Glutamatergic neuron (in vitro differentiated cells): Measurements from ENCODE around the gene TCL1B. TPM values are rescaled to one million over a fixed set of nuclear protein-coding genes. Genes with fewer than 3 reads are reported as not detected.

Experiments used
- DNase-seq: peaks from one replicate; pipeline ENCODE4 v3.0.0; 2022
- H3K27ac Mint-ChIP-seq: one replicate; pipeline ENCODE4 v1.8.0; 2020; ENCODE audit warnings: mild to moderate bottlenecking, mixed read lengths, inconsistent platforms; ENCODE audit not compliant: unreplicated experiment
- H3K27me3 Mint-ChIP-seq: one replicate; pipeline ENCODE4 v1.8.0; 2020; ENCODE audit warnings: mild to moderate bottlenecking, moderate library complexity, mixed read lengths, inconsistent platforms; ENCODE audit not compliant: unreplicated experiment
- H3K36me3 Mint-ChIP-seq: one replicate; pipeline ENCODE4 v1.8.0; 2020; ENCODE audit warnings: mild to moderate bottlenecking, mixed read lengths, inconsistent platforms; ENCODE audit not compliant: unreplicated experiment
- H3K4me1 Mint-ChIP-seq: one replicate; pipeline ENCODE4 v1.8.0; 2020; ENCODE audit warnings: mild to moderate bottlenecking, low read depth, mixed read lengths, inconsistent platforms; ENCODE audit not compliant: unreplicated experiment
- H3K4me3 Mint-ChIP-seq: one replicate; pipeline ENCODE4 v1.8.0; 2020; ENCODE audit warnings: mild to moderate bottlenecking, mixed read lengths, inconsistent platforms; ENCODE audit not compliant: unreplicated experiment
- H3K9me3 Mint-ChIP-seq: one replicate; pipeline ENCODE4 v1.8.0; 2020; ENCODE audit warnings: mild to moderate bottlenecking, moderate library complexity, mixed read lengths, inconsistent platforms; ENCODE audit not compliant: unreplicated experiment
- total RNA-seq: library from RNA; stranded (reverse); fragmentation: NEBNext Ultra II Directional; extraction: Animal tissue kit (Norgen Biotek cat#: 25700); gene quantifications from one replicate; pipeline ENCODE4 v1.2.1, GENCODE V29; 2021; ENCODE audit not compliant: unreplicated experiment
- TF ChIP-seq, protein P1 (sequence below): fragments of 200-600 bp; sonication (generic); IDR thresholded peaks from one replicate; pipeline ENCODE4 v1.5.0; 2021; ENCODE audit not compliant: partially characterized antibody, unreplicated experiment

The TCL1B gene
- total RNA-seq, 1 donor from 2014 or later, result not detected

DNA sequence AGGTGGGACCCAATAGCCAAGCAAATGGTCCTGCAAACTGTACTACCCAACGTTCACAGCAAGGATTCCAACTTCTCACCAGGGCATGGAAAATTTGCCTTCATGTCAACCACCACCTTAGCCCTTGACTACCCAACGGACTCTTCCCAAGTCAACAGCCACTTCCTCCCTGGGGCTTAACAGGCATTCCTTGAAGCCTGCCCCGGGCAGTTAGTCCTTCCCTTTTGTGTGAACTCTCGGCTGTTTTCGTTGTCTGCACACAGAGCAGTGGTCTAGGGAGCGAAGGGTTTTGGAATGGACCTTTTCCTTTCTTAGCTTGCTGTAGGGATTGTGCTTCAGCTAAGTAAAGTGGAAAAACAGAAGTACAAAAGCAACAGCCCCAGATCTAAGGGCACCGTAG, 35.2 kb upstream of the TCL1B start:
- no peak for DNase-seq
- H3K27ac Mint-ChIP-seq, result no peak overlapping the region
- peaks cover 2% of the 10 kb centered on the region for H3K4me1 Mint-ChIP-seq
- H3K27me3 Mint-ChIP-seq, result no peaks in the 10 kb centered on the region
- H3K4me3 Mint-ChIP-seq, result no peak overlapping the region
- TF ChIP-seq, protein P1, sequence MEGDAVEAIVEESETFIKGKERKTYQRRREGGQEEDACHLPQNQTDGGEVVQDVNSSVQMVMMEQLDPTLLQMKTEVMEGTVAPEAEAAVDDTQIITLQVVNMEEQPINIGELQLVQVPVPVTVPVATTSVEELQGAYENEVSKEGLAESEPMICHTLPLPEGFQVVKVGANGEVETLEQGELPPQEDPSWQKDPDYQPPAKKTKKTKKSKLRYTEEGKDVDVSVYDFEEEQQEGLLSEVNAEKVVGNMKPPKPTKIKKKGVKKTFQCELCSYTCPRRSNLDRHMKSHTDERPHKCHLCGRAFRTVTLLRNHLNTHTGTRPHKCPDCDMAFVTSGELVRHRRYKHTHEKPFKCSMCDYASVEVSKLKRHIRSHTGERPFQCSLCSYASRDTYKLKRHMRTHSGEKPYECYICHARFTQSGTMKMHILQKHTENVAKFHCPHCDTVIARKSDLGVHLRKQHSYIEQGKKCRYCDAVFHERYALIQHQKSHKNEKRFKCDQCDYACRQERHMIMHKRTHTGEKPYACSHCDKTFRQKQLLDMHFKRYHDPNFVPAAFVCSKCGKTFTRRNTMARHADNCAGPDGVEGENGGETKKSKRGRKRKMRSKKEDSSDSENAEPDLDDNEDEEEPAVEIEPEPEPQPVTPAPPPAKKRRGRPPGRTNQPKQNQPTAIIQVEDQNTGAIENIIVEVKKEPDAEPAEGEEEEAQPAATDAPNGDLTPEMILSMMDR, result no peak
- no peaks in the 10 kb centered on the region for H3K36me3 Mint-ChIP-seq
- H3K9me3 Mint-ChIP-seq, result no peaks in the 10 kb centered on the region

DNA sequence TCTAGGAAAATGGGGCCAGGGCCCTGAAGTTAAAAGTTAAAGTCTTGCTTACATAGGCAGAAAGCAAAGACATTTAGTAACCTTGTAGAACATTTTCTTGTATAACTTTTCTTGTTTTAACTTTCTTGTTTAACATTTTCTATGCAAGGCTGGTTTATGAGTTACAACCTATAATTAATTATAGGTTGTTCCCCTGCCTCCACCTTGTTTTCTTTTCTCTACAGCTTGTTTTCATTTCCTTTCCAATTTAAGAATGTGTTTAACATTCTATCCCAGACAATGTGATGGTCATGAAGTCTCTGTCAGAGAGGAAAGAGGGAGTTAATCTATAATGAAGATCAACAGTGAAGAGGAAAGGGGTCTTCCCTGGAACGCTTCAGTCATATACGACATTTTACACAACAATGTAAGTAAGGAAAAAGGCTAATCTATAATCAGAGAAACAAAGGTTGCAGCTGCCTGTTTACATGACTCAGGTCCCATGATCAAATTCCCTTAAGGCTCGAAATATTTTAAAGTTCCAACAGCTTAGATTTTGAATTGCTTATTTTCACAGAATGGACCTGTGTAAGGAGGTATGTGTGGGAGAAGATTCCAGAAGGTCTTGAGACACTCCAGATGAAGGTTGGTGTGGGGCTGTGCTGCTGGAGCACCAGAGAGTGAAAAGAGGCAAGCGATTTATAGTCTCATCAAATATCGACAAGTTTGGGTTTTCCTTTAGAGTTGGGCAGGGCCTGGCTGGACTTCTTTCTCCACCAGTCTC, 34.2 kb upstream of the TCL1B start:
- TF ChIP-seq, protein P1, result no peak
- Mint-ChIP-seq H3K36me3 (no peaks in the 10 kb centered on the region), H3K27me3 (no peaks in the 10 kb centered on the region), H3K9me3 (no peaks in the 10 kb centered on the region), H3K4me1 (peaks cover 2% of the 10 kb centered on the region), H3K27ac (no peak overlapping the region), H3K4me3 (no peak overlapping the region)
- no peak for DNase-seq

DNA sequence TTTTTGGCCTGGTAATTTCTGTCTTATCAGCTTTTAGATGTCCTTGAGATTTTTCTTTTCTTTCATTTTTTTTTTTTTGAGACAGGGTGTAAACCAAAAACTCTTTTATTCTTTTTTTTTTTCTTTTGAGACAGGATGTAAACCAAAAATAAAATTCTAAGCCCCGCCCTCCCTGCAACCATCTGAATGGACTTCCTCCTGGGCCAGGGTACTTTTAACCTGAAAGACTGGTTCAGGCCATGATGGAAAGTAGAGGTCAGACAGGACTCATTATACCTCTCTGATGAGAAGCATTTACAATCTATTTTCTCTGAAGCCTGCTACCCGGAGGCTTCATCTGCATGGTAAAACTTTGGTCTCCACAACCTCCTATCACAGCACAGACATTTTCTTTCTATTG, 33.5 kb upstream of the TCL1B start:
- no peaks in the 10 kb centered on the region for H3K36me3 Mint-ChIP-seq
- no peak for DNase-seq
- H3K27me3 Mint-ChIP-seq, result no peaks in the 10 kb centered on the region
- H3K27ac Mint-ChIP-seq, result no peak overlapping the region
- H3K4me1 Mint-ChIP-seq, result peaks cover 2% of the 10 kb centered on the region
- H3K4me3 Mint-ChIP-seq, result no peak overlapping the region
- H3K9me3 Mint-ChIP-seq, result no peaks in the 10 kb centered on the region
- TF ChIP-seq, protein P1, result no peak

DNA sequence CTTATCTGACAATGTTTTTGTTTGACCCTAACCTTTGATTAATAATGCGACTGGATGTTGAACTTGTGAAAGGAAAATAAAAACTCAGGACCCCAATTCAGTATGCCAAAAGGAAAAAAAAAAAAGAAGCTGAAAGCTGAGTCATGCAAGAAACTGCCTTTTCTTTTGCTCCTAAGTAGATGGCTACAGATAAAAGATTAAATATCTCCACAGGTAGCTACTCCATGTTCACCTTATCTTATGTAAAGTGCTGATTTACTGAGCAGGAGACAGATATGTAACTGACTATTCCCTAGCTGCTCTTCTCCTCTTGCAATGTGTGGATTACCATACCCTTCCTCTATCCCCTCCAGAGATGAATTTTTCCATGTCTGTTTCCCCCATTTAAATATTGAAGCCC, 30.8 kb upstream of the TCL1B start:
- Mint-ChIP-seq H3K4me1 (no peaks in the 10 kb centered on the region), H3K36me3 (no peaks in the 10 kb centered on the region), H3K27me3 (no peaks in the 10 kb centered on the region), H3K9me3 (no peaks in the 10 kb centered on the region), H3K27ac (no peak overlapping the region), H3K4me3 (no peak overlapping the region)
- no peak for DNase-seq
- TF ChIP-seq, protein P1, result no peak

DNA sequence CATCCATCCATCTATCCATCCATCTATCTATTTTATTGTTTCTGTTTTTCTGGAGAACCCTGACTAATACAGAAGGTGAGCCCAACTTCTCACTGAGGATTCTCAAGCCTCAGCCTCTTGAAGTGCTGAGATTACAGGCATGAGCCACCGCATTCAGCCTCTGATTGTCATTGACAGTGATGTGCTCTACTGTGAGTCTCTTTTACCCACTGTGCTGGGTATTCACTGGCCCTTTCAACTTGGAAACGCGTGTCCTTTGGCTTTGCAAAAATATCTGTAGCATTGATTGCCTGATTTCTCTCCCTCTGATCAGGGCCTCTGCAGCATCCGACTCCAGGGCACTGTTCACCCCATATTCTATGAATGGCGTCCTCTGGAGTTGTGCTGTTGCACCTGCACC, 29.6 kb upstream of the TCL1B start:
- Mint-ChIP-seq H3K4me3 (no peak overlapping the region), H3K27me3 (no peaks in the 10 kb centered on the region), H3K36me3 (no peaks in the 10 kb centered on the region), H3K9me3 (no peaks in the 10 kb centered on the region), H3K4me1 (no peaks in the 10 kb centered on the region), H3K27ac (no peak overlapping the region)
- TF ChIP-seq, protein P1, result no peak
- DNase-seq, result no peak
